HEK293 (cell line): Measurements from ENCODE around the gene KRTAP5-2.
A peak's percentile ranks its signal among the peaks of the same experiment; 100 is the strongest.

ENCODE experiments used
- HIC1 ChIP-seq: fragments of 450-650 bp; formaldehyde crosslinking; IDR thresholded peaks from 2 replicates; pipeline ENCODE4 v1.5.1; 2016; ENCODE audit warnings: missing biosample characterization, missing genetic modification characterization
- YY1 ChIP-seq: fragments of 450-650 bp; formaldehyde crosslinking; IDR thresholded peaks from 2 replicates; pipeline ENCODE4 v1.5.1; 2018; ENCODE audit warnings: missing biosample characterization, missing genetic modification characterization
- ZNF24 ChIP-seq: fragments of 450-650 bp; formaldehyde crosslinking; IDR thresholded peaks from 2 replicates; pipeline ENCODE4 v1.5.1; 2016; ENCODE audit warnings: missing biosample characterization, missing genetic modification characterization
- ZNF362 ChIP-seq: fragments of 450-650 bp; formaldehyde crosslinking; IDR thresholded peaks from 2 replicates; pipeline ENCODE4 v1.5.1; 2016; ENCODE audit warnings: missing biosample characterization, missing genetic modification characterization
- ZNF571 ChIP-seq: fragments of 450-650 bp; formaldehyde crosslinking; IDR thresholded peaks from 2 replicates; pipeline ENCODE4 v1.5.0; 2017; ENCODE audit warnings: missing biosample characterization, missing genetic modification characterization
- TF ChIP-seq, protein P1 (sequence below): fragments of 450-650 bp; formaldehyde crosslinking; IDR thresholded peaks from 2 replicates; pipeline ENCODE4 v1.5.1; 2016; ENCODE audit warnings: missing biosample characterization, missing genetic modification characterization
- TF ChIP-seq, protein P2 (sequence below): fragments of 450-650 bp; formaldehyde crosslinking; IDR thresholded peaks from 2 replicates; pipeline ENCODE4 v1.5.1; 2016; ENCODE audit warnings: missing biosample characterization, missing genetic modification characterization
- TF ChIP-seq, protein P3 (sequence below): fragments of 450-650 bp; formaldehyde crosslinking; IDR thresholded peaks from 2 replicates; pipeline ENCODE4 v1.5.1; 2016; ENCODE audit warnings: missing biosample characterization, missing genetic modification characterization

GRCh38 chr11:1565173-1565903 is 32.8 kb downstream of the KRTAP5-2 start:
- TF ChIP-seq ZNF362 (tag by site-specific recombination) (no peak), ZNF24 (tag by site-specific recombination) (no peak), HIC1 (tag by site-specific recombination) (peak; percentile 42; the same call in 1 of the 2 replicates), ZNF571 (no peak), YY1 (tag by site-specific recombination) (no peak)
- TF ChIP-seq, protein P1, sequence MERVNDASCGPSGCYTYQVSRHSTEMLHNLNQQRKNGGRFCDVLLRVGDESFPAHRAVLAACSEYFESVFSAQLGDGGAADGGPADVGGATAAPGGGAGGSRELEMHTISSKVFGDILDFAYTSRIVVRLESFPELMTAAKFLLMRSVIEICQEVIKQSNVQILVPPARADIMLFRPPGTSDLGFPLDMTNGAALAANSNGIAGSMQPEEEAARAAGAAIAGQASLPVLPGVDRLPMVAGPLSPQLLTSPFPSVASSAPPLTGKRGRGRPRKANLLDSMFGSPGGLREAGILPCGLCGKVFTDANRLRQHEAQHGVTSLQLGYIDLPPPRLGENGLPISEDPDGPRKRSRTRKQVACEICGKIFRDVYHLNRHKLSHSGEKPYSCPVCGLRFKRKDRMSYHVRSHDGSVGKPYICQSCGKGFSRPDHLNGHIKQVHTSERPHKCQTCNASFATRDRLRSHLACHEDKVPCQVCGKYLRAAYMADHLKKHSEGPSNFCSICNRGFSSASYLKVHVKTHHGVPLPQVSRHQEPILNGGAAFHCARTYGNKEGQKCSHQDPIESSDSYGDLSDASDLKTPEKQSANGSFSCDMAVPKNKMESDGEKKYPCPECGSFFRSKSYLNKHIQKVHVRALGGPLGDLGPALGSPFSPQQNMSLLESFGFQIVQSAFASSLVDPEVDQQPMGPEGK (tag by site-specific recombination), result no peak
- TF ChIP-seq, protein P2, sequence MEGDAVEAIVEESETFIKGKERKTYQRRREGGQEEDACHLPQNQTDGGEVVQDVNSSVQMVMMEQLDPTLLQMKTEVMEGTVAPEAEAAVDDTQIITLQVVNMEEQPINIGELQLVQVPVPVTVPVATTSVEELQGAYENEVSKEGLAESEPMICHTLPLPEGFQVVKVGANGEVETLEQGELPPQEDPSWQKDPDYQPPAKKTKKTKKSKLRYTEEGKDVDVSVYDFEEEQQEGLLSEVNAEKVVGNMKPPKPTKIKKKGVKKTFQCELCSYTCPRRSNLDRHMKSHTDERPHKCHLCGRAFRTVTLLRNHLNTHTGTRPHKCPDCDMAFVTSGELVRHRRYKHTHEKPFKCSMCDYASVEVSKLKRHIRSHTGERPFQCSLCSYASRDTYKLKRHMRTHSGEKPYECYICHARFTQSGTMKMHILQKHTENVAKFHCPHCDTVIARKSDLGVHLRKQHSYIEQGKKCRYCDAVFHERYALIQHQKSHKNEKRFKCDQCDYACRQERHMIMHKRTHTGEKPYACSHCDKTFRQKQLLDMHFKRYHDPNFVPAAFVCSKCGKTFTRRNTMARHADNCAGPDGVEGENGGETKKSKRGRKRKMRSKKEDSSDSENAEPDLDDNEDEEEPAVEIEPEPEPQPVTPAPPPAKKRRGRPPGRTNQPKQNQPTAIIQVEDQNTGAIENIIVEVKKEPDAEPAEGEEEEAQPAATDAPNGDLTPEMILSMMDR (tag by site-specific recombination), result no peak
- TF ChIP-seq, protein P3, sequence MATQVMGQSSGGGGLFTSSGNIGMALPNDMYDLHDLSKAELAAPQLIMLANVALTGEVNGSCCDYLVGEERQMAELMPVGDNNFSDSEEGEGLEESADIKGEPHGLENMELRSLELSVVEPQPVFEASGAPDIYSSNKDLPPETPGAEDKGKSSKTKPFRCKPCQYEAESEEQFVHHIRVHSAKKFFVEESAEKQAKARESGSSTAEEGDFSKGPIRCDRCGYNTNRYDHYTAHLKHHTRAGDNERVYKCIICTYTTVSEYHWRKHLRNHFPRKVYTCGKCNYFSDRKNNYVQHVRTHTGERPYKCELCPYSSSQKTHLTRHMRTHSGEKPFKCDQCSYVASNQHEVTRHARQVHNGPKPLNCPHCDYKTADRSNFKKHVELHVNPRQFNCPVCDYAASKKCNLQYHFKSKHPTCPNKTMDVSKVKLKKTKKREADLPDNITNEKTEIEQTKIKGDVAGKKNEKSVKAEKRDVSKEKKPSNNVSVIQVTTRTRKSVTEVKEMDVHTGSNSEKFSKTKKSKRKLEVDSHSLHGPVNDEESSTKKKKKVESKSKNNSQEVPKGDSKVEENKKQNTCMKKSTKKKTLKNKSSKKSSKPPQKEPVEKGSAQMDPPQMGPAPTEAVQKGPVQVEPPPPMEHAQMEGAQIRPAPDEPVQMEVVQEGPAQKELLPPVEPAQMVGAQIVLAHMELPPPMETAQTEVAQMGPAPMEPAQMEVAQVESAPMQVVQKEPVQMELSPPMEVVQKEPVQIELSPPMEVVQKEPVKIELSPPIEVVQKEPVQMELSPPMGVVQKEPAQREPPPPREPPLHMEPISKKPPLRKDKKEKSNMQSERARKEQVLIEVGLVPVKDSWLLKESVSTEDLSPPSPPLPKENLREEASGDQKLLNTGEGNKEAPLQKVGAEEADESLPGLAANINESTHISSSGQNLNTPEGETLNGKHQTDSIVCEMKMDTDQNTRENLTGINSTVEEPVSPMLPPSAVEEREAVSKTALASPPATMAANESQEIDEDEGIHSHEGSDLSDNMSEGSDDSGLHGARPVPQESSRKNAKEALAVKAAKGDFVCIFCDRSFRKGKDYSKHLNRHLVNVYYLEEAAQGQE (tag by site-specific recombination), result no peak
